HG03025 (cell line): ENCODE measurements around the gene TTI1.
"Not testable (repeated sequence)": the region's sequence is repeated elsewhere in the genome, so short reads cannot be mapped to it uniquely, and the experiment has no call there.

Experiments used
- ATAC-seq: cut with Tn5 transposase; IDR thresholded peaks from one replicate; pipeline ENCODE4 v1.9.1; 2021; ENCODE audit warnings: mild to moderate bottlenecking, moderate library complexity; ENCODE audit not compliant: unreplicated experiment, low FRiP score

Gene TTI1

GRCh38 chr20:37972256-37973058, 60.8 kb downstream of the TTI1 start:
- no peak for ATAC-seq

DNA sequence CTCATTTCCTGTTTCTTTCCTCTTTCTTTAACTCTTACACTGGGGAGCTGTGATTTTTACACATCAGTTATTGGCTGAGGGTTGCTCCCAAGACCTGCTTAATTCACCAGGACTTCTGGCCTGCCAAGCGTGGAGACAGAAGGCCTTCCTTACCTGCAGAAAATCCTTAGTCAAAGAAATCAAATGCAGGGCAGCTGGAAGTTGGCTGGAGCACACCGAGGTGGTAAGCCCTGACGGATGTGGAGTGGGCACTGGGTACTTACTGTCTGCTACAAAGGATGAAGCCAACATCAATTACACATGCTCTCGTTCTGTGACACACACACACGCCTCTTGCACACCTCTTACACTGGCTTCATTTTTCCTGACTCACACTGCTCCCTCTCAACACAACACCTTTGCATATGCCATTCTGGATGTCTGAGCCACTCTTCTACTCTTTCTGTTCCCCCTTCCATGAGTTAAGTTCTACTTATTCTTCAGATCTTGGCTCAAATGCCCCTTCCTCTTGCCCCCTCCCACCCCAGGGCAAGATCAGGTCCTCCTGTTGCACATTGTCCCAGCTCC, 61.6 kb downstream of the TTI1 start:
- ATAC-seq: no peak

GRCh38 chr20:37970856-37971245, 62.4 kb downstream of the TTI1 start:
- no peak for ATAC-seq

DNA sequence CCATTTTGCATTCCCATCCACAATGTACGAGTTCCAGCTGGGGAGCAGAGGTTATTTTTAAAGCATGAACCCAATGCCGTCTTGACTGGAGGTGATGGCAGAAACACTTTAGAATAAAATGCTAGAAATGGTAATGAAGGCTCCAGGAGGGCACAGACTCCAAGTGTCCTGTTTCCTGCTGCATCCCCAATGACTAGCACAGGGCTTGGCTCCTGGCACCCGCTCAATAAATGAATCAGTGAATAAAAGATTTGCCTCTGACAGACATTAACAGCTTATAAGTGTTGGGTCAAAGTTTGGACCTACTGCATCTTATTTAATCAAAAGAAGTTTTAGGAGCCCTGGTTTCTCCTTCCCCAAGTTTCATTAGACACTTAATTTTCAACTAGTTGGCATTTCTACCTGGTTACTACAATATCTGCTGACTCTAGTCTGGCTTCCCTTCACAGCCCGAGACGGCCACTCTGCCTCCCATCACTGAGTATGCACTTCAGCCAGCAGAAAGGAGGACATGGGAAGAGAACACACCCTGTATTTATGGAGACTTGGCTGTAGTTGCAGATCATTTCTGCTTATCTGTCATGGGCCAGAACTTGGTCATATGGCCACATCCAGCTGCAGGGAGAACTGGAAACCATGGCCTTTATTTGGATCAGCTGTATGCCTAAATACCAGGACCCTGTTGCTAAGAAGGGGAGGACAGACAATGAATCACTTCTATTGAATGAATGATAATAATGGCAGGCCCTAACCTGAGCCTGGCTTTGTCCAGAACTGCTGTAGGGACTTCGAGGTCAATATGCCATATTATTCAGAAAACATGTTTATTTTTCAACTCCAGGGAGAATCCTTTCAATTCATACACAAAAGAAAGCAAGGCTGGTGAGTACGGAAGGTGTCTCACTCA, 63.1 kb downstream of the TTI1 start:
- ATAC-seq: no peak

- ATAC-seq: no peak
Observed at GRCh38 chr20:37968841-37969401, 64.3 kb downstream of the TTI1 start.

GRCh38 chr20:37963483-37963882, 69.8 kb downstream of the TTI1 start:
- ATAC-seq: not testable (repeated sequence)

DNA sequence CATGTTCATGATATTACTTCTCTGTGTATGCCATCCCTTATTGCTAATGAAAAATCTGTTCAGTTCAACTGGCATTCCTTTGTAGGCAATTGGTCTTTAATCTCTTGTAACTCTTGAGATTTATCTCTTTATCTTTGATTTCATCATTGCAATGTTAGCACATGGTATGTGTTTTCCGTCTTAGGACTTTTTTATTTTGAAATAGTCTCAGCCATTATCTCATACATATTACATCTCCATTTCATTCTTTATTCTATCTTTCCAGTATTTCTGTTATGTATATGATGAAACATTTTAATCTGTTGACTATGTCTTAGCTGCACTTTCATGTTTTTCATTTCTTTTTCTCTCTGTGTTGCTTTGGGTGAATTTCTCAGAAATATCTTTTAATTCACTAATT, 72.2 kb downstream of the TTI1 start:
- no peak for ATAC-seq

- no peak for ATAC-seq
Observed at GRCh38 chr20:37958856-37959520, 74.3 kb downstream of the TTI1 start.

DNA sequence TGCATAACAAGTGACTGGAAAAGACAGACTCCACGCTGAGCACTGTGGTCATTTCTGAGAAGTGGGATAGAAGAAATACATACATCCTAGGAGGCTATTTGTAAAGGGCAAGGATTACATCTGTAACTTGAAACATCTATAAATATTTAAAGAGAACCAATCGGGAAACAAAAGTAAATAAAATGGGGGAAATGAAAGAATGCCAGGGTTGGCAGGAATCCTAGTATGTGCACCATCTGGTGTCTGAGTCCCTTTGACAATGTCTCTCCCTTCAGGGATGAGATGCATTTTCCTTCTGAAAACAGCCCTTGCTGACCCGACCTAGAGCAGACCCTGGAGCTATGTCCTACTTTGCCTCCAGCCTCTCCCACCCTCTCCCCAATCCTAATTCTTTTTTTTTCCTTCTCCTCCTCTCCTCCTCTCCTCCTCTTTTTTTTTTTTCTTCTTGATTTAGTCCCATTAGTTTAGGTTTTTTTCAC, 77.1 kb downstream of the TTI1 start:
- ATAC-seq: no peak

DNA sequence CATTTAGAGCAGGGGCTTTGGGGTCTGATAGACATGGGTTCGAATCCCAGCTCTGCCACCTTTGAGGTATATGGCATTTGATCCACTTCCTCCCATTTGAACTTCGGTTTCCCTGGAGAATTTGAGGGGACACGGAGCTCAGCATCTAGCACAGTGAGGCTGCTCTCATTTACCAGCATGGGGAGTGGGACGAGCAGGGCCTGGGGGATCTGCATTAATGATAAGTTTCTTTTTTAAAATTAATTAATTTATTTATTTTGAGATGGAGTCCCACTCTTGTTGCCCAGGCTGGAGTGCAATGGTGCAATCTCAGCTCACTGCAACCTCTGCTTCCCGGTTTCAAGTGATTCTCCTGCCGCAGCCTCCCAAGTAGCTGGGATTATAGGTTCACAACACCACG, 77.7 kb downstream of the TTI1 start:
- ATAC-seq: no peak

GRCh38 chr20:37954626-37955025, 78.6 kb downstream of the TTI1 start:
- ATAC-seq: no peak

DNA sequence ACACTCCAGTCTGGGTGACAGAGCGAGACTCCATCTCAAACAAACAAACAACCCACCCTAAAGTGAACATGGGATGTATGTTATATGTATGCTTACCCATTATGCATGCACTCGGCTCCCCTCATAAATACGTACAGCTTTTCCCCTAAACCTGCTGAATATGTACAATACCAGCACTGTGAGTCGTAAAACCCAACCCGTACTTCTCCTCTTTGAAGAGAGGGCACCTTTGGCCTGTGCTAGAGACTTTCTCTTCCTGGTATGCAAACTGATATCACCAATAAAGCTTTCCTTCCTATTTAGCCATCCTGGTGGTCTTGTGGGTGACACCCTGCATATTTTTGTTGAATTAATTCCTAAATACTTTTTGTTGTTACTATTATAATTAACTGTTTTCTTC, 79.1 kb downstream of the TTI1 start:
- ATAC-seq: no peak

GRCh38 chr20:37948956-37949355, 84.3 kb downstream of the TTI1 start:
- no peak for ATAC-seq

DNA sequence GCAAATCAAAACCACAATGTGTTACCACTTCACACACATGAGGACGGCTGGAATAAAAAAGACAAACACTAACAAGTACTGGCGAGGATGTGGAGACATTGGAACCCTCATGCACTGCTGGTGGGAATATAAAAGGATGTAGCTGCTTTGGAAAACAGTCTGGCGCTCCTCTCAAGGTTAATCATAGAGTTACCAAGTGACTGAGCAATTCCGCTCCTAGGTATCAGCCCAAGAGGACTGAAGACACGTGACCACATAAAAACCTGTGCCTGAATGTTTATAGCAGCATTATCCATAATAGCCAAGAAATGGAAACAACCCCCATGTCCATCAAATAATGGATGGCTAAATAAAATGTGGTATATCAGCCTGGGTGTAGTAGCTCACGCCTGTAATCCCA, 85.3 kb downstream of the TTI1 start:
- no peak for ATAC-seq

DNA sequence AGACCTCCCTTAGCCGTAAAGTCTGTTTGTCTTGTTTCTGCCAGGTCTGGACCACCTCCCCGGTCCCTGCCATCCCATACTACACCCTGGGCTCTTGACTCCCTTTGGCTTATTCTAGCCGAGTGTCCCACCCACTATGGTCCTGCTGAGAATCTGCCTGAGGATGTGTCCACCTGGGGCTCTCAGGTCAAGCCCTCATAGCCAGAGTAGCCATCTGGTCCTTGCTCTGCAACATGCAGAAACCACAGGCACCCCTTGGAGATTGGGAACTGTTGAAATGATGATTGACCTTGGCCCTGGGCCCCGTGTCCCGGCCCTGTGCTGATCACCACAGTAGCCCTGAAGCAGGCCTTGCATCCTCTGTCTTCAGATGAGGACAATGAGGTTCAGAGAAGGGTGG, 86.3 kb downstream of the TTI1 start:
- ATAC-seq: no peak

- no peak for ATAC-seq
Observed at GRCh38 chr20:37945091-37945547, 88.1 kb downstream of the TTI1 start.

DNA sequence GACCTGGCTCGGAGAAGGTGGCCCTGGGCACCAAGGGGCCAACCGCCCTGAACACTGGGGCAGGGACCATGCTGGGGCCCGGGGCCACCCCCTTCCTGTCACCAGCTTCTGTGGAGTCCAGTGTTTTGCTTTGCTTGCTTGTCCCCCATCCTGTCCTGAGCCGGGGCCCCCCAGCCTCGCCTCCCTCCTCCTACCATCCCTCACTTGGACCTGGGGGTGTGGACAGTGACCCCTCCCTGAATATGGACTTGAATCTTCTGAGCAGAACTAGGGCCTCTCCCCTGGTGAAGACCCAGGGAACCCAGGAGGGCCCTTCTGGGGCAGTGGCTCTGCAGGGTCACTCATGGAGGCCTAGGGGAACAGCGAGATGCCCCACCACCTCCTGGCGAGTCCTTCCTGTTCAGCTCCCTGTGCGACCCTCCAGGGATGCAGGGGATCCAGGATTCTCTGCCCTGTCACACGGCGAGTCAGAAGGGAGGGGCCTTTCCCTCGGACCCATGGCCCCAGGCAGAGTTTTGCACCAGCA, 88.7 kb downstream of the TTI1 start:
- ATAC-seq: no peak

GRCh38 chr20:37943501-37944455, 89.5 kb downstream of the TTI1 start:
- no peak for ATAC-seq

GRCh38 chr20:37943033-37943432, 90.2 kb downstream of the TTI1 start:
- no peak for ATAC-seq
